NT2/D1 (cell line): ENCODE results near the gene CFB.

ENCODE experiments used
- SUZ12 ChIP-seq: IDR thresholded peaks from 2 replicates; pipeline ENCODE4 v1.6.1; 2011; ENCODE audit not compliant: insufficient read length, insufficient read depth; ENCODE audit errors: extremely low read depth
- YY1 ChIP-seq: IDR thresholded peaks from 2 replicates; pipeline ENCODE4 v1.6.1; 2011; ENCODE audit not compliant: insufficient read length, insufficient read depth
- ZNF274 ChIP-seq: IDR thresholded peaks from 2 replicates; pipeline ENCODE4 v1.6.1; 2011; ENCODE audit warnings: mild to moderate bottlenecking, low read depth, low read length

DNA sequence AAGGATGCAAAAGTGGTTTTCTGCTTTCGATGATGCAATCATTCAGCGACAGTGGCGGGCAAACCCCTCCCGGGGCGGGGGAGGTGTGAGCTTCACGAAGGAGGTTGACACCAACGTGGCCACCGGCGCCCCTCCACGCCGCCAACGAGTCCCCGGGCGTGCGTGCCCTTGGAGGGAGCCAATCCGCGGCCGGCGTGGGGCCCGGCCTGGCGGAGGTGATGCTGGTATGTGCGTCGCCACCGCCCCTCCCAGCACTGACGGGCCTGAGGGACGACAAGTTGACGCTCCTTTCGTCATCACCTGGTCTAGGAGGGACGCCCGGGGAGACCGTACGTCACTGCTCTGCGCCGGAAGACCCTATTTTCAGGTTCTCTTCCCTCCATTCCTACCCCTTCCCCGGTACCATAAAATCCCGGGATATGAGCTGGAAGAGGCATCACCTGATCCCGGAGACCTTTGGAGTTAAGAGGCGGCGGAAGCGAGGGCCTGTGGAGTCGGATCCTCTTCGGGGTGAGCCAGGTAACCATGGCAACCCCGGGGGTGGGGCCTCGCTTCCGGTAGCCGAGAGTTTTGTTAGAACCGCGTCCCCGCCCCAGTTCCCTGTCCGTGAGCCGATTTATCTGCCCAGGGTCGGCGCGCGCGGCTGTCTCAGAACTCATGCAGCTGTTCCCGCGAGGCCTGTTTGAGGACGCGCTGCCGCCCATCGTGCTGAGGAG lies 26.3 kb downstream of the CFB start, which contains the start of gene DXO:
- TF ChIP-seq ZNF274, result no peak
- no peak for TF ChIP-seq YY1
- TF ChIP-seq SUZ12, result no peak
